ENCODE measurements around the gene CTBP2.

The CTBP2 gene

DNA sequence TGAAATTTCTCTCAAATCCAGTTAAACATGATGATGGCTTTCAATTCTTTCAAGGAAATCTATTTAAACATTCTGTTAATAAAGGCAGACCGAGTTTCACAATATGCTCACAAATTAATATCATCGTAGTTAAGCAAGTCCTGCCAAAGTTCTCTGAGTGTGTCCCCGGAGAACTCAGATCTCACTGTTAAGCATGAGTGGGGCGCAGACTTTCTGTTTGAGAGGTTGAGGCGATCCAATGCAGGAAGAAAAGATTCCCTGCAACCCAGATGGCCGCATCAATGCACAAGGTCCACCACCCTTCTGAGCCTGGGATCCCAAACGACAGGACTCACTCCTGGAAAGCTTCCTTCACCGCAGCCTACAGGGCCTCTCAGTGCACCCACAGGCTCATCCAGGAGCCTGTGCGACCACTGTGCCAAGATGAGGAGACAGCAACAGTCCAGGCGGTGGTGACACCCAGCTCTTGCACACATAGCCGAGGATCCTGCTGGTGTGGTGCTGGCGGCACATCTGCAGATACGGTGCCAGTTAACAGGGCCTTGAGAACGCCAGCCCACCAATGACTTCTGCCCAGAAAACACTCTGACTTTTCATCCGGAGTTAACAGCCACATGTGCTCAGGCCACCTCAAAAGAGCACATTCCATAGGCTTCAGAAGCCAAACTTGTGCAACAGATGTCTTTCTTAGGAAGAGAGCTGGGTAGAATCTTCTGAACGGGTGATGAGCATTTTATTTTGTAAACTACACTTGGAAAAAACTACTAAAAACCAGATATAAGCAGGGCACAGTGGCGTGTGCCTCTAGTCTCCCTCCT lies 116.3 kb downstream of the CTBP2 start:
- no peak for DNase-seq (ENCODE audit: low read depth, low spot score)

DNA sequence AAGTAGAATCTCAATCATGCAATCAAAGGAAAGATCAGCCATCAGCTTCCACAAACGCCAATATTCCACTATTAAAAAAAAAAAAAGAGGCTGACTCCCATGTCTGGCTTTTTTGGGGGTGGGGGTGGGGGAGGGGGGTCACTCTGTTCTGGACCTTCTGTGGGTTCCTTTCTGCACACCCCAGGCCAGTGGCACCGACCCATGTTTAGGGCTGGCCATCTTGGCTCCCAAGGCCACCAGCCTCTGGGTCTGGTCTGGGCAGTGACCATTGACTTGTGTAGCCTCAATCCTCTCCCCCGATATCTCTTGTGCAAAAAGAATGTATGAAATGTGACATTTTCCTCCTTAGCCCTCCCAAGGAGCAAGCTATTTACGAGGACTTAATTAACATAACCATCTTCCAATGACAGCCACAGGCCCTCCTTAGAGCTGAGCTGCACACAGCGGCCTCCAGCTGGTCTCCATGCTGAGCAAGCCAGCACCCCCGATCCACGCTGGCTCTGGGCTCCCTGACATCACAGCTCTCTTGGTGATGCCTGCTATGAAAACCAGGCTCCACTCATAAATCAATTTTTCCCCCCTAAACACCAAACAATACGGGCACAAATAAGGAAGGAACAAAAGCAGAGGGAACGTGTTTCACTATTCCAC lies 118.4 kb downstream of the CTBP2 start:
- DNase-seq (ENCODE audit: low read depth, low spot score), result no peak

DNA sequence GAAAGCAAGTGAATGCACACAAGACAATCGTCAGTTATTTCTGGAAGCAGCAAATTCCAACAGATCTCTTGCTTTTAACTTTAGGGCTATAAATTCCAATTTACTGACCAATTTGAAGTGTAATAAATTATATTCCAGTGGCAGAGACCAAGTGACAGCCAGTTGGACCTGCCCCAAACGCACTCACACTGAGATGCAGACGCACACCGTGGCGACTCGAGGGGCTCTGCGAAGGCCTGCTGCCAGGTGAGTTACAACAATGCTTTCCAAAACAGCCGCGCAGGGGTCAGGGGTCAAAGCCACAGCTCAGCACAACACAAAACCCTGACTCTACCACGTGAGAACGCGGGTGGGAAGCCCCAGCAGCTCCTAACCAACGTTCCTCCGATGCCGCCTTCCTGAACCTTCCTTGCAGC lies 121.0 kb downstream of the CTBP2 start:
- DNase-seq (ENCODE audit: low read depth, low spot score), result no peak

DNA sequence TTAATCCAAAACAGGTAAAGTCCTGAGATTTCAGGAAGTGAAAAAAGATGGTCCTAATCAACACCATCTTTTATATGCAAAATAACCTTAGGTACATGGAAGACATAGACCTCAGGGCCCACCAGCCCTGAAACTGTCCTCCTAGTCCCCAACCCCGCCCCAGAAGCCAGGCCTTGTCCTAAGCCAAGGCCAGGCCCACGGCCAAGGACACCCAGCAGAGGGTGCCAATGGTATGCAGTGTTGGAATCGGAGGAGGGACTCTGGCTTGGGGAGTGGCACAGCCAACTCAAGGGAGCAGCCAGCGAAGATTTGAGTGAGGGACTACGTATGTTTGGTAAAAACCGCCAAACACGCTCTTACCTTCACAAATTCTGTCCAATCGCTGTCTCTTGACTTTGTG lies 121.7 kb downstream of the CTBP2 start:
- DNase-seq (ENCODE audit: low read depth, low spot score), result no peak

DNA sequence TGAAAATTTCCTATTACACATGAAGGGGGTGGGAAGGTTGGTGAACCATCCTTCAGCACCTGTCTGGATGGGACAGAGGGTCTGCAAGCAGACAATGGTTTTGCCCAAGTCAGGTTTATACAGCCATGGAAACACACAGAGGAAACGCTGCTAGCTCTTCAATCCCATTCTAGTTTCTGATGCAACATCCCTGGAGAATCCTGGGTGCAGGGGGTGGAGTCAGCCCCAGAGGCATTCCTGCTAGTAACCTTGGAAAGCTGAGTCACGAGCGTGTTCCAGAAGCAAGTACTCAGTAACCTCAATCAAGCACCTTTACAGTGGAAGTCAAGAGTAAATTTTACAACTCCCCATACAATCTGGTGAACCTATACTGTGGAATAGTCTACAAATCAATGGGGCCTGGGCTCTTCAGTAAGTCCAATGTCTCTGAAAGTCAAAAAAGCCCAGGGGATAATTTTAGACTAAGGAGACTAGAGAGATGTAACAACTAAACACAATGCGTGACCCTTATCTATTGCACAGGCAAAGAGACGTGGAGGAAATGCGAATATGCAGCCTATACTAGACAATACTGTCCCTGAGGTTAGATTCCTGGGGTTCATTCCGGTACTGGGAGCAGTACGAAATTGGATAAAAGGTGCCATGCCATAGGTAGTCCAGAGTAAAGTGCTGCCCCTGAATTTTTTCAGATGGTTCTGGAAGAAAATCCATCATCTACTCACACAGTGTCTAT lies 123.1 kb downstream of the CTBP2 start:
- DNase-seq (ENCODE audit: low read depth, low spot score), result no peak

DNA sequence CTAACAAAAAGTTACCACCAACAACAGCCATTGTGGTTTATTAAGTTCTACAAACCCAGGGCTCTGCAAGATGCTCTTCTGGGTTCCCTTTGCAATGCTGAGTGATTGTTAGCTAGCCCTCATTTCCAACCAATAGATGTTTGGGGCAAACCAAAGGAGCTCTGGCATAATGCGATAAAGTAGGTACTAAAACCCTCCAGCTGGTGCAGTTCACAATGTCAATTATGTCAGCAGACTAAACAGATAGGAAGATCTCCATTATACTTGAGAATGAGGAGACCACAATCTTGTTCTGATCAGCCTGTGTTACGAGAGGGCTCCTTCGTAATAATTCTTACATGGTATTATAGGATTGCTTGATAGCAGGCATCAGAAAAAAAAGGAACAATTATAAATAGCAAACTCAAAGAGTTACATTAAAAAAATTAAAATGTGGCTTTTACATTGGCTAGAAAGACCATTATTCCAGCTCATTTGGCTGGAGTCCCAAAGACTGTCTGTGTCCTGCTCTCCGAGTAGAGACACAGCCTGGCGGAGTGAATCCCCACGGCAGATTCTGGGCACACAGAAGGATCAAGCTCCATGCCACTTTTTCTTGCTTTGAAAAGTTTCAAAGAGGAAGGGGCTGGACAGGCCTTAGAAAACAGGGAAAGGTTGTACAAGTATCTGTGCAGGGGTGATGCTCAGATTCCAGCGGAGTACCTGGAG lies 124.6 kb downstream of the CTBP2 start:
- DNase-seq (ENCODE audit: low read depth, low spot score), result no peak

DNA sequence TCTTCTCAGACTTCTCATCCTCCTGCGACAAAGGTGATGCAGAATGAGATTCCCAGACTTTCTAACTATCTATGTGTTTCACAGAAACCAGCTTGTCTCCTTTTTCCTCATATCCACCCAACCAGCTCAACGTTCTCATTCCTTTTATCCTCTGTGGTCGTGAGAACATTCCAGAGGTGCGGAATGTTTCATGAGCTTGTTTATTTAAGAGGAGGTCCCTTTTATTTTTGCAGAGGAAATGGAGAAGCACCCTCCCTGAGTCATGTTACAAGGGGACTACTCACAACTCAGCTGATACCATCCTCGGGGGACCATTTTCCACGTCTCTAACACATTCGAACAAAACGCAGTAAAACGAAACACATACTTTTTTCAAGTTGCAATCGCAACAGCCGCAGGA lies 125.2 kb downstream of the CTBP2 start:
- no peak for DNase-seq (ENCODE audit: low read depth, low spot score)

DNA sequence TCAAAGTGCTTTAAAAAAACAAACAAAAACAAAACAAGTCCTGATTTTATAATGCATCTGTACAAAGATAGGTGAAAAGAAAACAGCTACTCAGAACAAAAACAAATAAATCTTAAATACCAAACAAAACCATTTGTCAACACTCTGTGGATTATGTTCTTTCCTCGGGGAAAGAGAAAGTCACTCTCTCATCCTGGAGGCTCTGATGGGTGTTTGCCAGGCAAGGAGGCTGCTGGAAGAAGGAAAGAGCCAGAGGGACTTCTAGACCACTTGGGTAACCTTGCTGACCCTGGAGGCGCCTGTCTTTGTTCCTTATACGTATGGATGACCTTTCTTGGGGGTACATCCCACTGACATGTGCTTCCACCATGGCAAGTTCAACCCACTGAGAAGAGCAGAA lies 125.7 kb downstream of the CTBP2 start:
- DNase-seq (ENCODE audit: low read depth, low spot score), result no peak

DNA sequence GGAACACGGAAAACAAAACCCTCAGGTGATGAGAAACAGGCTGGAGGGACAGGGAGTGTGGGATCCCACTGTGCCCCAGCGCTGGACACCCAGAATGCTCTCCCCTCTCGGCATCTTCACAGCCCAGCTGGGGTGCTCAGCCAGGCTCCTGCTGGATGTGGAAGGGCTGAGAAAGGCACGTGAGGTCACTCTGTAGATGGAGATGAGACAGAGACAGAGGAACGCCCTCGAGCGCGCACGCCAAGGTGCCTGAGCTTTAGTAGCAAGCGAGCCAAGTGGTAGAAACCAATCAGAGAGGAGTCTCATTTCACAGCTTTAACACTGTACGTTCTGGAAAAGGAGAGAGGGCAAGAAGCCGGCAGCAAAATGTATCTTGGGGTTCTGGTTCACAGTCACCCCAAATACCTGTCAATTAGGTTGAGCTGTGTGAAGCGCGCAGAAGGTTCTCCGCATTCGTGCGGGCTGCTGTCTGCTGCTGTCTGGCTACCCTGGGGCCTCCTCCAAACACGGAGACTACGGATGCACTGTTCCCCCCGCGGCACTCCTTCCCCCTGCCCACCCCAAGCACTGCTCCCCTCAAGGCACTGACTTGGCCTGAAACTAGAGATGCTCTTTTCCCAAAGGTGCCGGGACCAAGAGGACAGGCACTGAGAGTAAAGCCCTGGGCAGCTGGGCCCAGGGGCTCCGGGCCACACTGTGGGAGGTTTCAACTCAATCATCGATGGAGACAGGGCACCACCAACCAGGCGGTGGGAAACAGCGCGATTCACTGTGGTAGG lies 127.0 kb downstream of the CTBP2 start:
- DNase-seq (ENCODE audit: low read depth, low spot score), result no peak

DNA sequence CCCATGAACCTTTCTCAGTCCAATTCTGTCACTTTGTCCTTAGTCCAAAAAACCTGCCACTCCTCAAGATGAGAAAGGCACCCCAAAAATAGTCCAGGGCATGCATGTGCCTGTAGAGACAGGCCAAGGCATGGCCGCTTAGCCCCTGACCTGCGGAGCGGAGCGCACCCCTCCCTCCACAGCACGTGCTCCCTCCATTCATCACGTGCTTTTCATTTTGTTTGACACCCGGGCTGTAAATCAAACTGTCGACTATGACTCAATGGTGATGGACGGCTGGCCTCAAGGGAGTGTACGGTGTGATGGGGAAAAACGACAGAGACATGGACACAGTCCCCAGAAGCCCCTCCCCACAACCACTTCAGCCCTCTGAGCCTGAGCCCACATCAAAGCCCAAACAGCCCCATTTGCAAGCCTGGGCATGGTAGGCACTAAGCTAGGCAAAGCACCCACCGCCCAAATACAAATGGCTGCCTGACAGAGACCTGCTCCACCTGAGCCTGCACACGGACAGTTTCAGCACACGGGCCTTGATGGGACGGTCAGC lies 127.8 kb downstream of the CTBP2 start:
- DNase-seq (ENCODE audit: low read depth, low spot score), result no peak

DNA sequence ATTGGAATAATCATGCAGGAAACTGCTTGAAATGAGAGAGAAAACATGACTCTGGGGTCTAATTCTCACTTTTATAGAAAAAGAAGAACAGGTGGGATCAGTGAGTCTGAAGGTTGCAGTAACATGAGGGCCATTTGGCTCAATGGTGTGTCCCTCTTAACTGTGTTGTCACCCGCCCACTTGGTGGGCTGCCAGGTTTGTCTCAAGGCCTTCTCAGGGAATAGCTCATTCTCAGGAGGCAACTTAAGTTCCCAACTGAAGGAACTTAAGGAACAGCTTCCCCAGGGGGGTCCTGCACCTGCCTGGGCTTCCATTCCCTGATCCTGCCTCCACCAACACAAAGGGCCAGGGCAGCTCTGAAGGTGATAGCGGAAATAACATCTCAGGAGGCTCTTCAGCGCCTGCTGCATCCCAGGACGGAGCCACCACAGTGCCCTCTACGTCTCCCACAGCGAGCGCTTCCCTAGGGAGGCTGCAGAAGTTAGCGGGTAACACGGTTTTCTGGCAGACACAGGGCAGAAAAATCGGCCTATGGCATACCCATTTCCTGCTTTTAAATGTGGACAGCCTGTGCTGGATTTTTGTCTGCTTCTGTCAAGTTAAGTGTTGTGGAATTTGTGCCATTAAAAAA lies 129.7 kb downstream of the CTBP2 start:
- no peak for DNase-seq (ENCODE audit: low read depth, low spot score)

DNA sequence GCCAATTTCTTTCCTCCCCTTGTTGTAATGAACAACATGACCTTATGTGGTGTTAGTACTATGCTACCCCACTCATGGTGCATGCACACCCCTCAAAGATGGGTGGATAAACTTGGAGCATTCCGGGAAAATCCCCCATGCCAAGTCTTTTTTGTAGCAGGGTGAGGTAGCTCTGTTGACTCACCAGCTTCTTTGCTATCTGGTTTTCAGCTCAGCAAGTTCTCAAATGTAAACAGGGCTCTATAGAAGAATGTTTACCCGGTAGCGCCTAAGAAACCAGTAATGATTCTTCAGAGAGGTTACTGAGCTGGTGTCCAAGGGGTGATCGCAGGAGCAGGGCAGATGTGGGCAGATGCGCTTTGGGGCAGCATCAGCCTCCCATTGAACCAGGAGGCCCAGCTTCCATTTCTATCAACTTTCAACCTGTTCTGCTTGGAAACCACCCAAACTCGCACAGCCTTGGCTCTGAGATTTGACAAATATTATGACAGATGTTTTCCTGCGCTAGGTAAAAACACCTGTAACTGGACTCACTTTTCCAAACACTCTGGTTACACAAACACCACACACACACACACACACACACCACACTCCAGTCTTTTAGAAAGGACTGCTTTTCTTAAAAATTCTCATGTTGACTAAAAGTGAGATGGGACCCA lies 130.7 kb downstream of the CTBP2 start:
- no peak for DNase-seq (ENCODE audit: low read depth, low spot score)

DNA sequence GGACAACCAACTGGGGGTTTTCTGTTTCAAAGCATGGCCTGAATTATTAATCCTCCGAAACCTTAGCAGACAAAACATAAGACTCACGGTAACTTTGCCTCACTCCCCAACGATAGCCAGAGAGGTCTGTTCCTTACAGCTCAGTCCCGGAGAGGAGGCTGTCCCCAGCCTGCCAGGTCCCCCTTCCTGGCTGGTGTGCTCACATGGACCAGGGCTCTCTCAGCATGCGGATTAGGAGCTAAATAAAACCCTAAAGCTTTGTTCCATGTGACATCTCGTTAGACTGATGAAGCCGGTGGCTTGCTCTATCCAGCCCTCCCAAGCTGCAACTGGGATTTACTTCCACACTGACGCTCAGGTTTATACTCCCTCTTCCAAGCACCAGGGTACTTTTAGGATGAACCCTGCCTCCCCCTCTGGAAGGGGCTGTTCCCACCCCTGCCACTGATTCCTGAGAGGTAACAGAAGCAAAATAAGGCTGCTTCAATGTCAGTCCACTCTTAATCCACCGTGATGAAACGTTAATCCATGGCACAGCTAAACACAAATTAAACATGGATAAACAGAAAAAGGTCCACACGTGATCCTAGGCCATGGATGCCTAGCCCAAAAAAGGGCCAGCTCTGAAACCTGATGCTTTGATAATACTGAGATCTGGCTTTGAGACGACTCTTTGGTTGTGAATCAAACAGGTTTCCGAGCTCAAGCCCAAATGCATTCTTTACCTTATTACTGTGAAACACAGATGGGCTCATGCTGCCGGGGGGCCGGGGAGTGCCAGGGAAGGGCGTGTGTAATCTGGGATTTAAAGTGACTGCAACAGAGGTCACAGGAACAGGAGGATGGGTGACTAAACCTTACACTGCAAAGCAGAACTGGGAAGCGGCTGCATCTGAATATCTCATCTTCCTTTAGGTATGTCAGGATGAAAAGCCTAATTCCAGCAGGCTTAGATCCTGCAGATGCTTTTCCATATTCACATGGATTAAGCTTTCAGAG lies 132.2 kb downstream of the CTBP2 start:
- DNase-seq (ENCODE audit: low read depth, low spot score), result no peak

DNA sequence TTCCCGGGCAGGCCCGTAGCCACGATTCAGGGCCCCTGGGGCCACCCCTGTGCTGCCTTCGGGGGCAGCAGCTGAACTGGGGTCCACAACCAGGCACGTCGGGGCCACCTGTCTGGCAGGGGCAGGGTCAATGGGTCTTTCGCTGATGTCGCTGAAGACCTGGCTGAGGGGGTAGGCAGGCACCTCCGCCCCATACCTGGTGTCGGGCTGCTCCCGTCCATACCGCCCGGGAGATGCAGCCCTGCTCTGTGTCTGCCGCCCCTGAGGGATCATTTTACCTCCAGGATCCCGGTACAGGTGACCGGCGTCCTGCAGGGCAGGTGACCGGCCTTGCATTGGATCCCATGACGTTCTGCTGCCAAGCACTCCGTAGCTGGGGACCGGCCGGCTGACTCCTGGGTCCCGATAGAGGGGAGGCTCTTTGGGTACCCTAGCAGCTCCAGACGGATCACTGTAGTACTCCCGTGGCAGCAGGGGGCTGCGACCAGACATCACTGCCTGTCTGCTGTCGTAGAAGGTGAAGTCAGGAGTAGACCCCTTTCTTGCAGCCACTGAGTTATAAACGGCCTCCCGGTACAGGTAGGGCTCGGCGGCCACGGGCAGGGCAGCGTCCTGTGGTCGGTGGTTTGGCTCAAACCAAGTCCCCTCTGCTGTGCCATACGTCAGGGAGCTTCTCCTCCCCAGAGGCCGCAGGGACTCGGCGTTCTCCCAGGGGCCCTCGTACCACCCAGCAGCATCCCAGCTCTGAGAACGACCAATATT lies 133.2 kb downstream of the CTBP2 start:
- DNase-seq (ENCODE audit: low read depth, low spot score), result no peak

DNA sequence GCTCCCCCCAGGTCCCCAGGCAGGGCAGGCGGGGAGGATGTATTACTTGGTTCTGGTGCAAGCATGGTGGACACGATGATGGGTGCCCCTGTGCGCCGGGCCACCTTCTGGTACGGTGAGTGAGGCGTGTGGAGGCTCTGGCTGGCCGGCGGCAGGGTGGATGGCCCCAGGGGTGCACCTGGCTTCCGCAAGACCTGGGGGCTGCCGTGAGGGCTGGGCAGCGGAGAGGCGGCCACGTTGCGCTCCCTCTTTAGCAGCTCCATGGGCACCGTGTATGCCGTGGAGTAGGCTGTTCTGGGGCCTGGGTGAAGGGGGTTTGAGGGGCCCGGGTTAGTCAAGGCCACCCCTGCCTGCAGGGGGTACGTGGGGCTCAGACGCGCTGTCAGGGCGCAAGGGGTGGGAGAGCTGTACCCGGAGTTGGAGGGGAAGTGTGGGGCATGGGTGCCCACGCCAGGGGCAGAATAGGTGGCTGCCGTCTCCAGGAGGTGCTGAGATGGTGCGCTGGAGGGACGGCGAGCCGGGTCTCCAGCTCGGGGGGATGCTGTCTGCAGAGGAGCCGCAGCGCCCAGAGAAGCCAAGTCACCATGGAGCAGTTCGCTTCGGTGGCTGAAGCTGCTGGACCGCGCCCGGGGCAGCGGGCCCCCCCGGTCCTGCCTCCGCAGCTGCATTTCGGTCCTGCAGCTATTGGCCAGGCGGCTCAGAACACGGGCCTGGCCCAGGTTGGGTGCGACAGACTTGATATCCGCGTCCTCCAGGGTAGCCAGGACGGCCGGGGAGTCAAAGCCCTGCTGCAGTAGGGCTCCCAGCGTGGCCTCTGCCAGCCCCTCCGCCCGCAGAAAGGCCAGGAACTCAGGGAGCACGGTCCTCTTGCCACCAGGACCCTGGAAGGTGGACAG lies 134.1 kb downstream of the CTBP2 start:
- DNase-seq (ENCODE audit: low read depth, low spot score), result no peak

DNA sequence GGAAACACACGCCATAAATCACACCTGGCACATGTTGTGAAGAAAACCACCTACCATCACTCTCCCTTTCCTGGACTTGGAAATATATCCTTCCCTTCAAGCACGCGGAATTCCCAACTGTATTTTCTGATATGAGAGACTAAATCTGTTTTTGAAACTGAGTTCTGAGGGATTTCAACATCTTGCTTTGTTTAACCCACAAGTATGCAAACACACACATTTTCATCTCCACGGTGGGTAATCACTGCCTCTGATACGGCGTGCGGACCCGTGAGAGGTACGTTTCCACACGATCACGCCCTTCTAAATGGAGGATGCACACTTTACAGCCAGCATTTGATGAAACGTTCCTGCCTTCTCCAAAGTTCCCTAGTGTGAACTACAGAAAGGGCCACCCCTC lies 135.0 kb downstream of the CTBP2 start:
- no peak for DNase-seq (ENCODE audit: low read depth, low spot score)
